AG04450 (cell line): Measurements from ENCODE around the gene PTGS2. TPM values are rescaled to one million over a fixed set of nuclear protein-coding genes. Genes with fewer than 3 reads are reported as not detected.
"Not testable (repeated sequence)": the region's sequence is repeated elsewhere in the genome, so short reads cannot be mapped to it uniquely, and the experiment has no call there.

Source experiments
- CTCF ChIA-PET: fragments of 300-600, 350-600 bp; formaldehyde crosslinking; extraction: SDS; loops from one replicate; lab custom pipeline; 2022; ENCODE audit warnings: antibody characterized with exemption, inconsistent platforms; lab: Charles Lee
- POLR2A ChIA-PET: fragments of 350-600 bp; formaldehyde crosslinking; extraction: SDS; loops from one replicate; lab custom pipeline; 2021; ENCODE audit warnings: antibody characterized with exemption, inconsistent platforms; lab: Yijun Ruan, JAX
- DNase-seq: peaks from one replicate; pipeline ENCODE4 v3.0.0-alpha.2; 2011; ENCODE audit warnings: low read depth, low spot score
- H3K27ac ChIP-seq: one replicate; pipeline ENCODE4 v1.5.1; 2012; ENCODE audit warnings: low read depth, low read length, control low read depth
- H3K27me3 ChIP-seq: one replicate; pipeline ENCODE4 v1.6.0; 2012; ENCODE audit warnings: low read length; ENCODE audit not compliant: control insufficient read depth, insufficient read depth
- H3K4me3 ChIP-seq: 2 replicates; pipeline ENCODE4 v1.5.1; 2011; ENCODE audit warnings: mild to moderate bottlenecking, low read depth, low read length, control low read depth
- H3K9me3 ChIP-seq: 2 replicates; pipeline ENCODE4 v1.5.1; 2012; ENCODE audit warnings: low read length; ENCODE audit not compliant: control insufficient read depth, insufficient read depth
- CTCF ChIP-seq: IDR thresholded peaks from 2 replicates; pipeline ENCODE4 v1.5.1; 2011; ENCODE audit warnings: low read depth, low read length, control low read depth, inconsistent platforms
- polyA plus RNA-seq: library from polyadenylated mRNA; depleted of rRNA; stranded (reverse); fragments of >200 nt; gene quantifications from 2 replicates; pipeline ENCODE4 v1.2.3, GENCODE V29; 2011

PTGS2 gene
- polyA plus RNA-seq, 1 experiment, result 2.7 TPM

- no peak overlapping the region for H3K4me3 ChIP-seq
- ChIA-PET CTCF (no interaction called here), POLR2A (no interaction called here)
- TF ChIP-seq CTCF, result no peak
- no peak overlapping the region for H3K27ac ChIP-seq
- H3K9me3 ChIP-seq, result no peaks in the 10 kb centered on the region
- DNase-seq, result no peak
- no peaks in the 10 kb centered on the region for H3K27me3 ChIP-seq
These were observed 26.9 kb downstream of the PTGS2 start for GRCh38 chr1:186653312-186653711.

DNA sequence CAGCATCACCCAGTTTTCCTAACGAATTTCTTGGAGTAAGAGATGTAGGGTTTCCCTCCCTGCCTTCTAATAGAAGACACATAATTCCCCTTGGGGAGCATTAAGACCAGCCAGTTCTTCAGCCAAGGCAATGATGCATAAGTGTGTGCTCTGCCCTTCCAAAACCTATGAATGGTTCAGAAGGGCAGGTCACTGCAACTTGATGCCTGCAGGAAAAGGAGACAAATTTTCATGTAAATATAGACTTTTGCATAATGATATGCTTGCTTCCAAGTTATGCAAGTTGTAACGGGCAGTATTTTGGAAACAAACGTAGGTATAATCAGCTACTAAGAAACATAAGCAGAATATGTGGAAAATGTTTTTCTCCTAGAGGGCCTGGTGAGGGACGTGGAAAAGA lies 31.6 kb downstream of the PTGS2 start:
- CTCF ChIA-PET, result interaction anchor here (1.0 kb wide), 1 partner anchor 338 kb away, joined by 3 read pairs; no protein-coding TSS in a partner anchor
- H3K4me3 ChIP-seq, result no peak overlapping the region
- DNase-seq, result no peak
- H3K9me3 ChIP-seq, result no peaks in the 10 kb centered on the region
- TF ChIP-seq CTCF, result no peak
- H3K27me3 ChIP-seq, result no peaks in the 10 kb centered on the region
- POLR2A ChIA-PET, result no interaction called here
- H3K27ac ChIP-seq, result no peak overlapping the region

DNA sequence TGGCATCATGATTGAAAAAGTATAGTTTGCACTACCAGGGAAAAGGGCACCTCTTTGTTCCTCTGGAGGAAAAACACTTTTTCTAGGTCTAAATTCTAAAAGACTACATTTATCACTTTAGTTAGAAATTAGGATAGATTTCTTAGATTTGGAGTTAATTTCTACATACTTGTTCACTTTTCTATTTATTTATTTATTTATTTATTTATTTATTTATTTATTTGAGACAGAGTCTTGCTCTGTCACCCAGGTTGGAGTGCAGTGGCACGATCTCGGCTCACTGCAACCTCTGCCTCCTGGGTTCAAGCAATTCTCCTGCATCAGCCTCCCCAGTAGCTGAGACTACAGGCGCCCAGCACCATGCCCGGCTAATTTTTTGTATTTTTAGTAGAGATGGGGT lies 32.2 kb downstream of the PTGS2 start:
- CTCF ChIA-PET, POLR2A ChIA-PET, H3K4me3 ChIP-seq, H3K27ac ChIP-seq, DNase-seq, H3K9me3 ChIP-seq, H3K27me3 ChIP-seq: not testable (repeated sequence)

DNA sequence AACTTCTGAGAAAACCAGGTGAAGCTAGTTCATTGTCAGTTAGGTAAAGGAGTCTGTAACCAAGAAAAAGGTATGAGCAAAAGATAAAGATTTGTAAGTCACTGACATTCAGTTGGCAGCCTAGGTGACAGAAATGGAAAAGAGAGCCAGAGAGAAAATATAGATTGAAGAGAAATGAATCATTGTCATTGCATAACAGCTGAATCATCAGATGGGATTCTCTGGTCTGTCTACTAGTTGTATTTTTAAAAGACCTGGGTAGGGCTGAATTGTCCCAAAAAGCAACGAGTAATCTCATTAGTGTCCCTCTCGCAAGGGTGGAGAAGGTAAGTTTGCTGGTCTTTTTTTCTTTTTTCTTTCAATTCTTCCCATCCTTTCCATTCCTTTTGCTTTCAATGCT lies 36.6 kb downstream of the PTGS2 start:
- no peak for TF ChIP-seq CTCF
- Histone ChIP-seq H3K27ac (no peak overlapping the region), H3K9me3 (no peaks in the 10 kb centered on the region), H3K27me3 (no peaks in the 10 kb centered on the region), H3K4me3 (no peak overlapping the region)
- ChIA-PET CTCF (no interaction called here), POLR2A (no interaction called here)
- DNase-seq, result no peak

- DNase-seq, CTCF ChIA-PET, H3K27me3 ChIP-seq, POLR2A ChIA-PET, H3K9me3 ChIP-seq, H3K27ac ChIP-seq: not testable (repeated sequence)
- H3K4me3 ChIP-seq, result peak overlapping the region; percentile 10; the same call in 1 of the 2 replicates
These were observed 42.7 kb downstream of the PTGS2 start for GRCh38 chr1:186637567-186637966.

GRCh38 chr1:186636786-186637185 lies 43.4 kb downstream of the PTGS2 start:
- Histone ChIP-seq H3K27ac (no peak overlapping the region), H3K4me3 (no peak overlapping the region), H3K9me3 (no peaks in the 10 kb centered on the region; the same call in 1 of the 2 replicates), H3K27me3 (no peaks in the 10 kb centered on the region)
- POLR2A ChIA-PET, result no interaction called here
- CTCF ChIA-PET, result no interaction called here
- no peak for DNase-seq
- no peak for TF ChIP-seq CTCF
